OCI-M1 (cell line): ENCODE measurements around the gene DRD4.

ENCODE experiments used
- DNase-seq: peaks from one replicate; lab custom pipeline; 2025; lab: John Stamatoyannopoulos, UW

The DRD4 gene

GRCh38 chr11:636511-637332, at the start of gene DRD4:
Gene DRD4, plus strand, starts transcription at chr11:637269. Its CDS starts 36 bp downstream, at chr11:637305.
- DNase-seq: no peak

DNA sequence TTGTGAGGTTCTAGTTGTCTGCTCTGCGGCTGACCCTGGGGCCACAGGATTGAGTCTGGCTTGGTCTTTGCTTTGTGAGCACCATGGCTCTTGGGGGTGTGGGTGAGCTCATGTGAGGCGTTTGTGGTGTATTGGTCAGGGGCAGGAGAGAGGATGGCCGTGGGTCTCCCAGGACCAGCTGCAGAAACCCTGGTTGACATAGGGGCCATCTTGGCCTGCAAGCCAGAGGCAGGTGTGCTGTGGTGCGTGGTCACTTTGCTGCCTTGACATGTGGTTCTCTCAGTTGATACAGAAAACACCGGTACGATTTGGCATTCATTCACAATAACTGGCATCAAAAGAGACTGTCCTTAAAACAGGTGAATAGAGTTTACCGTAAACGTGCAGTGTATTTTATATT, 49.5 kb upstream of the DRD4 start:
- DNase-seq: no peak

DNA sequence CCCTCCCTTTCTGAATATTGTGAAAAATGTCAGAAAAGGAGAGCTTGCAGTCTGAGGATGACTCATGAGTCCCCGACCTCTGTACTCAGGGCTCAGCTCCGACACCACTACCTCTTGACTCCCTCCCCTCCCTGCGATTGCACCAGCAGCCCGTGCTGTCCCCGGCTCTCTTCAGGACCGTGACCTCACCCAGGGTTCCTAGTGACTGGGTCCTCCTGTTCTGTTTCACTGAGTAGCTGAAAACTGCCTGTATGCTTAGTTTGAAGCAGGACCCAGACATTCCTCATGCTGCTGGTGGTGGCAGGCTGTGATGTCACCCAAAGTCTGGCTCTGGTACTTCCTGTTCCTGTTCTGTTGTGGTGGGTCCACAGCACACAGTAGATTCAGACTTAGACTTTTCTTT, 49.1 kb upstream of the DRD4 start:
- DNase-seq: no peak

DNA sequence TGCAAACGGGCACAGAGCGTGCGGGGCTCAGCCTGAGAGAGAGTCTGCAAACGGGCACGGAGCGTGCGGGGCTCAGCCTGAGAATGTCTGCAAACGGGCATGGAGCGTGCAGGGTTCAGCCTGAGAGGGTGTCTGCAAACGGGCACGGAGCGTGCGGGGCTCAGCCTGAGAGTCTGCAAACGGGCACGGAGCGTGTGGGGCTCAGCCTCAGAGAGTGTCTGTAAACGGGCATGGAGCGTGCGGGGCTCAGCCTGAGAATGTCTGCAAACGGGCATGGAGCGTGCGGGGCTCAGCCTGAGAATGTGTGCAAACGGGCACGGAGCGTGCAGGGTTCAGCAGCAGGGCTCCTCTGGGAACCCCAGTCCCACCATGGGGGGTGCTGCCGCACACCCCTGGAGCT, 47.3 kb upstream of the DRD4 start:
- no peak for DNase-seq

DNA sequence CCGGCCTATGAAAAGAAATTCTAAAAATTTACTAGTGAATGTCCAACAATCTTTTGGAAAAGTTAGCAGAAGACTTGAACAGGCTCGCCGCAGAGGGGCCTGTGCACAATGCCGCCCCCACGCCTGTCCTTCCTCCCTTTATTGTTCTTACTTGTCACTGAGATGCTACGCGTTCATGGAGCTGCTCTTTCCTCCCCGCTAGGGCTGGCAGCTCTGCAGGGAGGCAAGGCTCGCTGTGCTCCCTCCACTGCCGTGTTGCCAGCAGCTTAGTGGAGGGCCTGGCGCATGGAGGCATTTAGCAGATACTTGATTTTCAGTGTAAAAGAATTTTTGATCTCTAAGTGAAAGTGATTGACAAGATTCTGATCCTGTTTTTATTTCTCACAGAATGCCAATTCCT, 46.1 kb upstream of the DRD4 start:
- DNase-seq: no peak

GRCh38 chr11:592501-592900, 44.6 kb upstream of the DRD4 start:
- DNase-seq: no peak

- no peak for DNase-seq
These were observed 44.2 kb upstream of the DRD4 start for GRCh38 chr11:592918-593317.

GRCh38 chr11:593347-593746, 43.7 kb upstream of the DRD4 start:
- DNase-seq: no peak

DNA sequence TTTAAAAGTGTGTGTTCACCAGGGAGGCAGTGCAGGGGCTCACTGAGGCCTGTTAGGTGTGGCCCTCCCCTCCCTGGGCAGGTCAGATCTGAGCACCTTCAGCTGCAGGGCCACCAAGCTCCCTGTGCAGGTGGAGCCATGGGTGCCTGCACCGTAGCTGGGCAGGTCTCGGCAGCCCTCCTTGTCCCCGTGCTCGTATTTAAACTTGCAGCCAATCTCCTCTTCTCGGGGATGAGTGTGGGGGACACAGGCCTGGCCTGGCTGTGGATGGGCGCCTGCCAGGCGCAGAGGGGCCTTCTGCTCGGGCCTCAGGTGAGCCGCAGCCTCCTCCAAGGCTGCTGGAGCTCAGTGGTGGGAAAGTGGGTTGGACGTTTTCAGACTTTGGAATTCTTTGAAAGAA, 41.7 kb upstream of the DRD4 start:
- no peak for DNase-seq

GRCh38 chr11:596374-596773, 40.7 kb upstream of the DRD4 start:
- no peak for DNase-seq

GRCh38 chr11:597166-597725, 39.8 kb upstream of the DRD4 start:
- DNase-seq: no peak

- DNase-seq: no peak
These were observed 38.9 kb upstream of the DRD4 start for GRCh38 chr11:598005-598680.

GRCh38 chr11:601573-602245, 35.4 kb upstream of the DRD4 start:
- no peak for DNase-seq

DNA sequence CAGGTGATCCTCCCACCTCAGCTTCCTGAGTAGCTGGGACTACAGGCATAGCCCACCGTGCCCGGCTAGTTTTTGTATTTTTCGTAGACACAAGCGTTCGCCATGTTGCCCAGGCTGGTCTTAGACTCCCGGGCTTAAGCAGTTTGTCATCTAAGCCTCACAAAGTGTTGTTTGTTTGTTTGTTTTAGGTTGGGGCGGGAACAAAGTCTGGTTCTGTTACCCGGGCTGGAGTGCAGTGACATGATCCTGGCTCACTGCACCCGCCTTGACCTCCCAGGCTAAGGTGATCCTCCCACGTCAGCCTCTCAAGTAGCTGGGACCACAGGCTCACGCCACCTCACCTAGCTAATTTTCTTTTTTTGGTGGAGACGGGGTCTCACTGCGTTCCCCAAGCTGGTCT, 33.9 kb upstream of the DRD4 start:
- DNase-seq: no peak

GRCh38 chr11:605286-606129, 31.6 kb upstream of the DRD4 start:
- DNase-seq: no peak

DNA sequence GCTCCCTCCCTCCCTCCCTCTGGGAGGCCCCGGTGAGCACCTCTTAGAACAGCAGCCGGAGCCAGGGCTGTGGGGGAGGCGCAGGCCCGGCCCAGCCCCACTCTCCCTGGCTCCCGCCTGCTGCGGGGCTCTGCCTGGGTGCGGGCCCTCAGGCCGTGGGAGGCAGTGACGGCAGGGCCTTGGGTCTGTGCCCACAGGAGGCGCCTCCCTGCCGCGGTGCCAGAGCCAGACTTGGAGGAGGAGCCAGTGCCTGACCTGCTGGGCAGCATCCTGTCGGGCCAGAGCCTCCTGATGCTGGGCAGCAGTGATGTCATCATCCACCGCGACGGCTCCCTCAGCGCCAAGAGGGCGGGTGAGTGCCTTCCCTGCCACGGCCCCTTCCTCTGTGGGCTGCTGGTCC, 30.8 kb upstream of the DRD4 start:
- DNase-seq: no peak

DNA sequence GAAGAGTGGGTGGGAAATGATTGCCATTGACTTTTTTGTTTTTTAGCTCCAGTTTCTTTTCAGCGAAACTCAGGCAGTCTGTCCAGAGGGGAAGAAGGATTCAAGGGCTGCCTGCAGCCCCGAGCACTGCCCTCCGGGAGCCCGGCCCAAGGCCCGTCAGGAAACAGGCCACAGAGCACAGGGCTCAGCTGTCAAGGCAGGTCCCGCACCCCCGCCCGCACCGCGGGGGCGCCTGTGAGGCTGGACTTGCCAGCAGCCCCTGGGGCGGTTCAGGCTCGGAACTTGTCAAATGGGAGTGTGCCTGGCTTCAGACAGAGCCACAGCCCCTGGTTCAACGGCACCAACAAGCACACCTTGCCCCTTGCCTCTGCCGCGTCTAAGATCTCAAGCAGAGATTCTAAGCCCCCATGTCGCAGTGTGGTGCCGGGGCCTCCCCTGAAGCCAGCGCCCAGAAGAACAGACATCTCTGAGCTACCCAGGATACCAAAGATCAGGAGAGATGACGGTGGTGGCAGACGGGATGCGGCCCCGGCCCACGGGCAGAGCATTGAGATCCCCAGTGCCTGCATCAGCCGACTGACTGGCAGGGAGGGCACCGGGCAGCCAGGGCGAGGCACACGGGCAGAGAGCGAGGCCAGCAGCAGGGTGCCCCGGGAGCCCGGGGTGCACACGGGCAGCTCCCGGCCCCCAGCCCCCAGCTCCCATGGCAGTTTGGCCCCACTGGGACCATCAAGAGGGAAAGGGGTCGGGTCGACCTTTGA, 29.9 kb upstream of the DRD4 start:
- DNase-seq: no peak

GRCh38 chr11:607971-608659, 29.0 kb upstream of the DRD4 start:
- no peak for DNase-seq

GRCh38 chr11:608791-609251, 28.2 kb upstream of the DRD4 start:
- no peak for DNase-seq

- DNase-seq: no peak
These were observed 27.7 kb upstream of the DRD4 start for GRCh38 chr11:609341-609811.
